ENCODE results near the gene AAK1.
A peak's percentile ranks its signal among the peaks of the same experiment; 100 is the strongest.
"Not testable (repeated sequence)": the region's sequence is repeated elsewhere in the genome, so short reads cannot be mapped to it uniquely, and the experiment has no call there.

The AAK1 gene

DNA sequence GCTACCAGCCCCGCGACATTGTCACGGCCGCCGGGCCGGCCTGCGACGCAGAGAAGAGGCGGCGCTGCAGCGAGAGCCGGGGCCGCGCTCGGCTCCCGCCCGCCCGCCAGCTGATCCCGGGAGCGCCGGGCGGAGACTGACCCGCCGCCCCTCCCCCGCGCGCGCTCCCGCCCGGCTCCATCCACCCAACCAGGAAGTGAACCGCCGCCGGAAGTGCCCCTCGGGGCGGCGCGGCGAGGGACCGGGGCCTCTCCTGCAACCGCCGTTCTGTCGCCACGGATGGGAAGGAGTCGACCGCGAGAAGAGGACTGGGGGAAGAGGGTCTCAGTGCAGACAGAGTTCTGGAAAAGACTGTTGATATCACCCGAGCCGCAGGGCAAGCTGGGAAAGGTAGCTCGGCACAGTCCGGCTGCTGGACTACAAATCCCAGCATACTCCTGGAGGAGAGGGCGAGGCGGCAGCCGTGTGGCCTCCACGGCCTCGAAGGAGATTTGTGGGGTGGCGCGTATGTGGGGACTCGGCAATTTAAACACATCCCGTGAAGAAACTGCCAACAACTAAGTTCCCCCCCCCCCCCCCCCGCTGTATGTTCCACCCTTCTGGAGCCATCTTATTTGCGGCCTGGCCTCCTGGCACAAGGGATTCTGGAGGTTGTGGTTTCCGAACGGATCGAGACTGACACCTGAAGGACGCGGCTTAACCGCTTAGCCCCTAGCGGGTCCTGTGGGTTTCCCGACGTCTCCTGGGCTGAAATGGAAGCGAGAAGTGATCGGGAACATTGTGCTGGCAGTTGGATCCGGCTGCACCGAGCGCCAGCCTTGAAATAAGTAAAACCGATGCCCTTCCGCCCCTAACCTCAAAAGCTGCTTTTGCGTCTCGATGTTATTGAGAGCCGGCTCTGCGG, at the start of gene AAK1:
Gene AAK1 (minus strand): TSS at position 138 of the 904 bp plus-strand sequence. CDS start 699 bp downstream, outside the sequence.
- peak; percentile 97 for DNase-seq

DNA sequence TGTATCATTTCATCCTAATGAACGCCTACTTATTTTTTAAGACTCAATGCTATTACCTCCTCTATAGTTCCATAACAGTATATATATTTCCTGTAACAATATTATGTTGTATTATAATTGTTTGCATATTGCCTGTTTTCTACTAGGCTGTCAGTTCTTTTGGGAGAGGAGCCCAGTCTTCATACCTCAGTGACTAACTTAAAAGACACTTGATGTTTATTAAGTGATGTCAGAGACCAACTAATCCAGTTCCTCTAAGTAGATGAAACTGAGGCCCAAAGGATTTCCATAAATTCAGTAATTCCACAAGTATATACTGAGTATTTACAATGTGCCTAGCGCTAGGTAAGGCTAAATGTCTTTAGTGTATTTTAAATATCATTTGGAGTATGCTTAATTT, 48.9 kb upstream of the AAK1 start:
- no peak for DNase-seq

DNA sequence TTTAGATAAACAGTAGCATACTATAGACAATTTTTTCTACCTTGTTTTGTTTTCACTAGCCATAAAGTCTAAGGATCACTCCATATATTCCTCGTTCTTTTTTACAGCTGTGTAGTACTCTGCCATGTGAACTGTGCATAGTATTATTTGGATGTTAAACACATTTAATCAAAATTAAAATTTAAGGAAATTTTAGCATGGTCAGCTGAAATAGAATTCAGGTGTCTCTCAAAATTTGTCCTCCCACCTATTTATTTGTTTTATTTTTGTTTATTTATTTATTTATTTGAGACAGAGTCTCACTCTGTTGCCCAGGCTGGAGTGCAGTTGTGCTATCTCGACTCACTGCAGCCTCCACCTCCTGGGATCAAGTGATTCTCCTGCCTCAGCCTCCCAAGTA, 46.4 kb upstream of the AAK1 start:
- no peak for DNase-seq

DNA sequence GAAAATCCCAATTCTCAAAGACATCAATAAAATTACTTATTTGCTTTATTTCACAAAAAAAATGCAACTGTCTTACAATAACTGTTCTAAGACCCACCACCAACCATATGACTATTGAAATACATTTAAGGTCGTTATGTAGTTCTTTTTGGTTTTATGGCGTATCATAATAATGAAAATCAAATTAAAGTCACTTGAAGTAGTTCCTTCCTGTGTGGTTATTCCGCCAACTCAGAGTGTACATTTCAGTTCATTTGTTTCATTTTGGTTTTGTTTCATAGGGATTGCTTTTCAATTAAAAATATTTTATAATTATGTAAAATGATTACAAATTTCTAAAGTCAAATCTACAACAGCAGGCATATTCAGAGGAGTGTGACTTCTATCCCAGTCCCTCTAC, 45.9 kb upstream of the AAK1 start:
- no peak for DNase-seq

DNA sequence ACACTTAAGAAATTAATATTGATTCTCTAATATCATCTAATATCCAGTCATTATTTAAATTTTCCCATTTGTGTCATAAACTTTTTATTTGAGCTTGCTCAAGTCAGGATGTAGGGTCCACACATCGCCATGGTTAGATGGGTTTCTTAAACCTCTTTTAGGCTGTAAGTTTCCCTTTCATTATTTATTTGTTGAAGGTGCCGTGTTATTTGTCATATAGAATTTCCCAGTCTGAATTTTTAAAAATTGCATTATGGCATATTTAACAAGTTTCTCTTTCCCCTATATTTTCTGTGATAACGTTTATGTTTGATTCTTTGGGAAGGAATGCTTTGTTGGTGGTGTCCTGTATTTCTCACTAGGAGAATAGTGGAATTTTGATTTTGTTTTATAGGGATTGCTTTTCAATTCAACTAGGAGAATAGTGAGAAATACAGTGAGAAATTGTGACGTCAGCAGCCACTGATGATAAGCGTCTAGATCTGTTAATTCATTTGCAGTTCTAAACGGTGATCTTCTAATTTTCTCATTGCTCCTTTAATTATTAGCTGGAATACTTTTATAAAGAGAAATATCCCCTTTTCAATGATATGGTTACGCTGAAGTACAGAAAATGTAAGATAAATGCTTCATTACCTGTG, 44.6 kb upstream of the AAK1 start:
- no peak for DNase-seq

DNA sequence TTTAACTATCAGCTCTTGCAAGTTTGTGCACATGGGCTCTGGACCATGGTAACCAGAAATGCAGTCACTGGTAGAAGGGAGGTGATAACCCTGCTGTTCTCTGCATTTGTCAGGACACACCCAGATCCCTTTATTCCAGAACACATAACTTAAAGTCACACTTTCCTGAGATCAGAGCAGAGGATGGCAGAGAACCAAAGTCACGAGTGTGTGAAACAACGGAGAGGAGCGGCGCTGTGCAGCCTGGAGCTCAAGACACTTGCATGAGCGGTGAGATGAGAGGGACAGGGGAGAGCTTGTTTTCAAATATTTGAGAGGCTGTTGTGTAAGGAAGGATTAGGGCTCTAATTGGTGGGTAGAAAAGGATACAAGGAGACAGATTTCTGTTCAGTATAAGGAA, 43.3 kb upstream of the AAK1 start:
- DNase-seq: no peak

DNA sequence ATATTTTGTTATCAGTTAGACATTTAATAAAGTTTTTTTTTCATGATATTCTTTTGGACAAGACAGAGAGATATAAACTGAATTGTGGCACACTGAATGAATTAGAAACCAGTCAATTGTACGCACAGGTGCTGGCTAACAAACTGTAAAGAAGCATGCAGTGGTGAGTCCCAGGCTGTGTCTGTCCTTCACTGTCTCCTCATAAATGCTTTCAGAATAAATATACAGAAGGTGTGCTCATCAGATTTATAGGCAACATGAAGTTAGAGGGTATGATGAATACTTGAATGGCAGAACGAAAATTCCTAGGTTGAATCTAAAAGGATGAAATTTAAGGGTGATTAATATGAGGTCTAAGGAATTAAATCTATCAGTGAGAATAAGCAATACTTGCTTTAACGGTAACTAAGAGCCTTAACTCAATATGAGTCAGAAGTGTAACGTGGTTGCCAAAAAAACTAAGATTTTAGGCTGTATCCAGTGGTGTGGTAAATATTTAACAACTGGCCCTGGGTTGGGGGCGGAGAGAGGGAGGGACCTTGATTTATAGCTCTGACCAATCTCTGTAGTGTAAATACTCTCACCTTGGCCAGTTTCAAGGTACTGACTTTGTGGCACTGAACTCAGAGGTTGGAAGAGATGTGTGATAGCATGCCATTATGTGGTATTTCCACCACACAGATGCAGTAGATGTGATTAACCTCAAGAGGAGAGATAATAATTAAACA, 41.9 kb upstream of the AAK1 start:
- DNase-seq: no peak

DNA sequence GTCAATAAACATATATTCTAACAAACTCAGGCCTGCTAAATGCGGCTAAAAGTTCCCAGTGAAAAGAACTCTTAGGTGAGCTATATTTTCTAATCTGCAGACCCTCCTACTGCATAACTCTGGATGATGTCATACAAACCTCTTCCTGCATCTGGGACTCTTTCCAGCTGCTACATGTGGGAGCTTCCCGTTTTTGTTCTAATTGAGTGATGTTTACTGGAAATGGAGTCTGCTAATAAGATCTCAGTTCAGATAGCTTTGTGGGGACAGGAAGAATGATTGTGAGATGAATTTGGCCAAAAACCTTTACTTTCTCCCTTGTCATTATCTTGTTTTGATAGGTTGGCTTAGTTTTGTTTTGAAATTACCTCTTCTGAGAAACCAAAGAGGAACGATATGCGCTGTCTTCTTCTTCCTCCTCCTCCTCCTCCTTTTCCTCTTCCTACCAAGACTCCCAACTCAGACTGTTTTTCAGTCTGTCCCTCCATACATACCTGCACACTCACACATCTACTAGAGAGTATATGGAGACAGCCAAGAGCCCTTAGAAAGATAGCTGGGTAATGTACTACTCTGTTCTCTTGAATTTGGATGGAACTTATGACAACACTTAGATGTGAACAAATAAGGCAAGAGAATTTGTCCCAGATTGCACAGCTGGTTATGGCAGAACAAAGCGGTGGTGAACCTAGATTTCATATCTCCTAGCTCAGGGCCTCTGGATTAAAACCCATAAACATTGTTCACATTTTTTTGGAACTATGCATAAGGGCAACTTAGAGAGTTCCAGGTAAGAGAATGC, 39.8 kb upstream of the AAK1 start:
- DNase-seq: no peak

DNA sequence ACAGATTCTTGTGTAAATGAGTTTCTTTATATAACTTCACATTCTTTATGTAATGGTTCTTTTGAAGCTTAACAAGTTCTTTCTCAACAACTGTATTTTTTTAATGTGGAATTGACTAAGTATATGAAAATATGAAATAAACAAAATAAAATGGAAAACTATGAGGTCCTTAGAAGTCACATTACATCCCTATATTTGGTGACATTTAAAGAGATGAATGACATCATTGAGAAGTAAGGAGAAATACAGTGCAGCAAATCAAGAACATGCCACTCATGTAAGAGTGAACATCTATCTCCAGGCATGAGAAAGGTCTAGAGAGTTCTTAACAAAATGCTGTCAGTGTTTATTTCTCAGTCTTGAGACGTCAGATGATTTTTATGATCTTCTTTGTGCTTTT, 39.0 kb upstream of the AAK1 start:
- no peak for DNase-seq

DNA sequence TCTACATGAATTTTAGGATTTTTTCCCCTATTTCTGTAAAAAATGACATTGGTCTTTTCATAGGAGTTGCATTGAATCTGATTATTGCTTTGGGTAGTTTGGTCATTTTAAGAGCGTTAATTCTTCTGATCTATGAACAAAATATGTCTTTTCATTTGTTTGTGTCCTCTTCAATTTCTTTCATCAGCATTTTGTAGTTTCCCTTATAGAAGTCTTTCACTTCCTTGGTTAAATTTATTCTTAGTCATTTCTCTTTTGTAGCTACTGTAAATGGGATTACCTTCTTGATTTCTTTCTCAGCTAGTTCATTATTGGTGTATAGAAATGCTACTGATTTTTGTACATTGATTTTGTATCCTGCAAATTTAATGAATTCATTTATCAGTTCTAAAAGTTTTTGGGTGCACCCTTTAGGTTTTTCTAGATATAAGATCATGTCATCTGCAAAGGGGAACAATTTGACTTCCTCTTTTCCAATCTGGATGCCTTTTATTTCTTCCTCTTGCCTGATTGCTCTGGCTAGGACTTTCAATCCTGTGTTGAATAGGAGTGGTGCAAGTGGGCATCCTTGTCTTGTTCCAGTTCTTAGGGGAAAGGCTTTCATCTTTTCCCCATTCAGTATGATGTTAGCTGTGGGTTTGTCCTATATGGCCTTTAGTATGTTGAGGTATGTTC, 36.6 kb upstream of the AAK1 start:
- DNase-seq: no peak

DNA sequence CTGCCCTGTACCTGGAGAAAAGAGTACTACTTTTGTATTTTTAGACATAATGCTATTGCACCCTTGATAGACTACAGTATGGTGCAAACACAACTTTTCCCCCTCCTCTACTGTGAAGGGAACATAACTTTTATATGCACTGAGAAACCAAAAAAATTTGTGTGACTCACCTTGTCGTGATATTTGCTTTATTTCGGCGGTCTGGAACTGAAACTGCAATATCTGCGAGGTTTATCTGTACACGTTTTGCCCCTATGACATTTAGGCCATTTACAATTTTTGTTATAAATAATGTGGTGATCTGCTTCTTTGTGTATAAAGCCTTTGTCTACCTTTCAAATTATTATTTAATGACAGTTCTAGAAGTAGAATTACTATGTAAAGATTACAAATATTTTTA, 34.4 kb upstream of the AAK1 start:
- no peak for DNase-seq

DNA sequence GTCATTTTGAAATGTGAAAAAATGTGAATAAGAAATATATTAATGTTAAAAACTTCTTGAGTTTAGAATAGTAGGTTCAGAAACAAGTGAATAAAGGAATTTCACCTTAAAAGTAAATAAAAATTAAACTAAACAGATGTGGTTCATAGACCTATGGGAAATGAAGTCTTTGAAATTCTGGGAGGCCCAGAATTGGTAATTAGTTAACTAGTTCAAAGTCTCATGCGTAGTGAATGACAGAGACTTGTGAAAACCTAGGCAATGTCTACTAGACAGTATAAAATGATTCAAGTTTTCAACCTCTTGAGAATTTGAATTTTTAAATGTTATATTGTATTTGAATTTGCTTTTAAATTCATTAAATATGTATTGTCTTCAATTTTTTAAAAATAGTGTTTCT, 32.6 kb upstream of the AAK1 start:
- no peak for DNase-seq

DNA sequence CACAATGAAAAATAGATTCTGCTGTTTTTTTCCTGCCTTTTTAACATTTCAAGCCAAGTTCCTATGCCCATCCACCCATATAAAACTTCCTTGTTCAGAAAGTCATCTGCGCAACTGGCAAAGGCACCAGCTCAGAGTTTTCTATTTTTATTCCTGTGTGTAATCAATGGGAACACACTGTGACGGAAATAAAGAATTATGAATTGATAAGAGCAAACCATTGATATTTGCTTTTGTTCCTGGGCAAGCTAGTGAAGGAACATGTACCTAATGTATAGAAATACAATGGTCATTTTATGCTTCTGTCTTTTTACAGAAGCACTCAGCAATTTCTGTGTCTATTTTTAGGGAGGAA, 30.8 kb upstream of the AAK1 start:
- DNase-seq: no peak

DNA sequence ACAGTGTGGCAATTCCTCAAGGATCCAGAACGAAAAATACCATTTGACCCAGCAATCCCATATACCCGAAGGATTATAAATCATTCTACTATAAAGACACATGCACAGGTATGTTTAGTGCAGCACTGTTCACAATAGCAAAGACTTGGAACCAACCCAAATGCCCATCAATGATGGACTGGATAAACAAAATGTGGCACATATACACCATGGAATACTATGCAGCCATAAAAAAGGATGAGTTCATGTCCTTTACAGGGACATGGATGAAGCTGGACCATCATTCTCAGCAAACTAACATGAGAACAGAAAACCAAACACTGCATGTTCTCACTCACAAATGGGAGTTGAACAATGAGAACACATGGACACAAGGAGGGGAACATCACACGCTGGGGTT, 29.6 kb upstream of the AAK1 start:
- not testable (repeated sequence) for DNase-seq

DNA sequence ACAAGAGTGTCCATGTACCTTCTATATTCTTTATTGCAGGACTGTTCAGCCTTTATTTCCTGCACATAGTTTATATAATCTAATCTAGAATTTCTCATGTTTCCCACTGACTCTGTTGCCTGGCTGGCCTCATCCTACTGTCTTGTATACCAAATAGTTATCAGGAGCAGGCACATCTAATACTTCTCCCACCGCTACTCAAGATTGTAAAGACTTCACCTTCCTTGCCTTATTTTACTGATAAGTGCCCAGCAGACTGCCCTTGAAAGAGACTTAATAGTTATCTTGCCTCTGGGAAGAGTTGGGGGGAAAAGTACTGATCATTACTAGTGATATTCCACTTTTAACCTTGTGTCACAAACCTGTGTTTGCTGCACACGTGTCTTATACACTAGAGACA, 26.1 kb upstream of the AAK1 start:
- DNase-seq: no peak

DNA sequence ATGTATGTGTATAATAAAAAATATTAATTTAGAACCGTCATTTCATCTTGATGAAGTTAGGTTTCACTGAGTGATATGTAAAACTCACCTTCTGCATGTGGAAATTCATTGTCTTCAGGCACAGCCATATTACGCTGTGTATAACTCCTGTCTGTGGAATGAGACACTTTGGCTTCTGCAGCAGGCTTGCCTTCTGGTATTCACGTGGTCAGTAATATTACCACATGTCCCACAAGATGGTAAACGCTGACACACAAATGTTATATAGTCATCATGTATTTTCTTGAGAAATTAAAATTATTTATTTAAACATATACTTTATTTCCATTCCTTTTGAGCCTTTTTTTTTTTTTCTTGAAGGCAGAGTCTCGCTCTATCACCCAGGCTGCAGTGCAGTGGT, 25.1 kb upstream of the AAK1 start:
- DNase-seq: no peak

DNA sequence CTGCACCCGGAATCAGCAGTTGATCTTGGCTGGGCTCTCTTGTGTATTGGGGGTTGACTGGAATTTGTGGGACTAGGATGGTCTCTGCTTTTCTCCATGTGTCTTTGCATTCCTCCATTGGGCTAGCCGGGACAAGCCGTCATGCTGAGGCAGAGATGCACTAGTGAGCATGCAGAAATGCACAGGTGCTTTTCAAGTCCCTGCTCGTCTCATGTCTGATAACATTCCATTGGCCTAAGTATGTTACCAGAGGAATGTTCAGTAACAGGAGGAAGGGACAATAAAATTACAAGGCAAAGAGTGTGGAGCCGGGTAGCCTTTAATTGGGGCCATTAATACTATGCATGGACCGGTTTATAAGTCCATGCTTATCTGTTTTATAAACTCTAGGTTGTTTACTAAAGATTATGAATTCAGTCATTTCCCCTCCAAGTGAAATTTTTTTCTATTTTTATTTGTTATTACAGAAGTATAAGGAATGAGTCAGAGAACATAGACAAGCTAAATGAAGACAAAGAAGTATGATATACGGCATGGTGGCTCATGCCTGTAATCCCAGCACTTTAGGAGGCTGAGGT, 24.4 kb upstream of the AAK1 start:
- DNase-seq: no peak

DNA sequence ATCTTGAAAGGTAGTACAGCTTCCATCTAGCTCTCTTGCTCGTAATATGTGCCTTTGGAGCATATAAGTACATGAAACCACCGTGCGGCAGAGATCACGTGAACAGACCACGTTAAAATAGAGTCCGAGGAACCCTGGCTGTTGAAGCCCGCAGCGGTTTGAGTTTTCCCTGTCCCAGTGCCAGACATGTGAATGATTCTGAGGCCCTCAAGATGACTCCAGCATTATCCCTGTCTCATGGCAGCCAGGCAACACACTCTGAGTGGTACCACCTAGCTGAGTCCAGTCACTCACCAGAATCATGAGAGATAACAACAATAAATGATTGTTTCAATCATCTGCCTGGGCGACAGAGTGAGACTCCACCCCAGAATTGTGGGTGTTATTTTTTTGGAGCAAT, 21.6 kb upstream of the AAK1 start:
- no peak for DNase-seq

DNA sequence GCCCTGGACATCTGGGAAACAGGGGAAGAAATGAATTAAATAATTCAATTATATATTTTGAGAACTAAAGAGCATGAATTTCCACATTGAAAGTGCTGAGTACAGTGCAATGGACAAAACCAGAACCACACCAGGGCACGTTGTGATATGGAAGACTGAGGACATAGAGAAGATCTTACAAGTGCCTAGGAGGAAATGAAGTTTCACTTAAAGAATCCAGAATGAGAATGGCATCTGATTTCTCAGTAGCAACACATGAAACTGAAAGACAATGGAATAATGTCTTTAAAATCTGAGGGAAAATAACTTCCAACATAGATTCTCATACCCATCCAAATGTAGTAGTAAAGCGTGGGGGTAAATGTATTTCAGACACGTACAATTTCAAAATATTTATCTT, 20.3 kb upstream of the AAK1 start:
- no peak for DNase-seq

DNA sequence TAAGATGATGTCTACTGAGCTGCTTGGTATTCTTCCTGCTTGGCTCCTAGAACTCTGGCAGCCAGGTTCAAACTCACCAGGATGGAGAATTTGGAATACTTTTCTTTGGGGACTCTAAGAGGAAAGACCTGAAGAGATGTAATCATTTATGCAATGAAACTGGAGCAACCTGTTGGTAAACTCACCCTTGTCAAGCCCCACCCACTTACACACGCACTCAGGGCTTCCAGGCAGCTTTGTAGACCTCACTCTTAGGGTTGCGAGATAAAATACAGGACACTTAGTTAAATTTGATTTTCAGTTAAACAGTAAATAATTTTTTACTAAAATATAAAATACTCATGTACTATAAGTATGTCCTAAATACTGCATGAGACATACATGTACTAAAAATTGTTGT, 19.0 kb upstream of the AAK1 start:
- DNase-seq: not testable (repeated sequence)

DNA sequence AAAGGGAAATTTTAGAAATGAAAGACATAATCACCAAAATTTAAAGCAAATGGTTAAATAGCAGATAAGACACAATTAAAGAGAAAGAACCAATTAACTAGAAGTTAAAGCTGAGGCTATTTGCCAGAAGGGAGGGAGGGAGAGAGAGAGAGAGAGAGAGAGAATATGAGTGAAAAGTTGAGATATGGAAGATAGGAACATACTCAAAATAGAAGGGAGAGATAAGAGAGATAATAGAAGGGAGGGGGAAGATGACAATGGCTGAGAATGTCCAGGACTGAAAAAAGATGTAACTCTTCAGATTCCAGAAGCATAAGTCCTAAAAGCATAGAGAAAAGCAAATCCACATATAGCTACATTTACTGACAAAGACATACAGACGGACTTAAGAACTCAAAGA, 17.1 kb upstream of the AAK1 start:
- no peak for DNase-seq

DNA sequence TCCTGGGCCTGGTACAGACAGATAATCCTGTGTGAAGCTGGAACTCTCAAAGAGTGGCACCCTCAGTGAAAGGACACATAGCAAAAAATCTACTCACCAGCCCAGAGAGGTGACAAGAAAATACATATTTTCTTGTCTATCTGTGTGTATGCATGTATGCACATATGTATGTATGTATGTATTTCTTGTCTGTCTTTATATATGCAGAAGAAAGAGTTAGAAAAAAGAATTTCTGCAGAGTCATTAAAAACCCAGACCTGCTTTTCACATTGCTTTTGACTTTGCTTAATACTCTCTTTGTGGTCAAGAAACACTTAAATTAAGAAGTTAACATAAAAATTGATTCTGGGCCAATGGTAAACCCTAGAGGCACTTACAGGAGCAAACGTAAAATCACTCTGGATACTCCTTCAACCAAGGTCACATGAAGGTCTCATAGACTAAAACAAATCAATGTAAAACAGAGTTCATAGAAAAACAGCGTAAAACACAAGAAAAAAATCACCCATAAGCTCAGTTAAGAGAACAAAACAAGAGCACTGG, 16.5 kb upstream of the AAK1 start:
- DNase-seq: no peak

Data from right forelimb (tissue), 1 donor.